Motor neuron (in vitro differentiated cells): ENCODE results near the gene GABRB3. TPM values are rescaled to one million over a fixed set of nuclear protein-coding genes. Genes with fewer than 3 reads are reported as not detected.

Source experiments
- ATAC-seq, 8 experiments: fragments of 200-7000 bp; cut with Tn5 transposase; replicated peaks in 6 of 8; 2 replicates each; pipeline ENCODE4 v1.8.0; 2021; ENCODE audit warnings: mild to moderate bottlenecking in 8 of 8, moderate library complexity in 8 of 8
- H3K27ac ChIP-seq, 2 donors: fragments of 250-450 bp; sonication (Bioruptor Pico); 2 replicates each; pipeline ENCODE4 v1.9.0; 2021; ENCODE audit warnings: antibody characterized with exemption in 2 of 2, mild to moderate bottlenecking in 2 of 2, moderate library complexity in 1 of 2
- H3K4me1 ChIP-seq, 2 donors: fragments of 250-450 bp; sonication (Bioruptor Pico); replicated peaks in 1 of 2; 2 replicates each; pipeline ENCODE4 v1.6.1; 2021; ENCODE audit warnings: antibody characterized with exemption in 2 of 2, mild to moderate bottlenecking in 2 of 2, moderate library complexity in 1 of 2
- H3K4me3 ChIP-seq, 5 donors: fragments of 250-450 bp; sonication (Bioruptor Pico); 2 replicates each; pipeline ENCODE4 v1.9.0; 2021; ENCODE audit warnings: antibody characterized with exemption in 5 of 5, mild to moderate bottlenecking in 5 of 5, moderate library complexity in 4 of 5
- WGBS, 10 experiments: fragments of 450-650 bp; shearing (Covaris generic); methylation state at CpG; one replicate each; pipeline ENCODE4 v1.0.0; 2022; 5-methylcytosine and 5-hydroxymethylcytosine counted together
- in situ Hi-C, 9 experiments: fragments of 400-800 bp; cut with MboI; loops; one replicate each; pipeline ENCODE4 v1.15.0; 2021; ENCODE audit warnings: low sequenced_read_pairs in 9 of 9, low pct_unique_long_range_greater_than_20kb in 2 of 9; ENCODE audit not compliant: unreplicated experiment in 9 of 9
- total RNA-seq, 8 experiments: library from RNA; unstranded; fragments of 300-600 nt; gene quantifications; 2 replicates each; pipeline versions ENCODE4 v1.2.3 to v1.2.4, GENCODE V29; 2022

The GABRB3 gene
- total RNA-seq, 8 experiments from 2014 or later, result 0.18 to 69.2 (median 36.6) TPM

GRCh38 chr15:26771168-26771567 lies 1.7 kb downstream of the GABRB3 start:
- 0 to 50% (median 7%) methylated on average over 1 to 10 of the region's 10 CpGs; no CpG with 5 or more reads in 1 of the 10 experiments for WGBS, 10 experiments
- ATAC-seq, result no peak
- no peak overlapping the region for H3K27ac ChIP-seq
- H3K4me1 ChIP-seq, result peaks cover 11 to 52% of the 10 kb centered on the region in 2 donors
- in situ Hi-C loops, result no loop called here
- peak overlapping the region; percentile 58 to 80 (median 60) for H3K4me3 ChIP-seq

- H3K4me3 ChIP-seq, result no peak overlapping the region
- 0 to 33% (median 5%) methylated on average over 1 to 5 of the region's 5 CpGs; no CpG with 5 or more reads in 1 of the 10 experiments for WGBS, 10 experiments
- peaks cover 15 to 52% of the 10 kb centered on the region in 2 donors for H3K4me1 ChIP-seq
- ATAC-seq, result peak in 7 of 8 experiments; percentile 21 to 69 (median 50)
- peak overlapping the region in 1 of 2 donors; percentile 24 for H3K27ac ChIP-seq
- in situ Hi-C loops, result no loop called here
Measured at GRCh38 chr15:26767169-26767670, 5.6 kb downstream of the GABRB3 start.

DNA sequence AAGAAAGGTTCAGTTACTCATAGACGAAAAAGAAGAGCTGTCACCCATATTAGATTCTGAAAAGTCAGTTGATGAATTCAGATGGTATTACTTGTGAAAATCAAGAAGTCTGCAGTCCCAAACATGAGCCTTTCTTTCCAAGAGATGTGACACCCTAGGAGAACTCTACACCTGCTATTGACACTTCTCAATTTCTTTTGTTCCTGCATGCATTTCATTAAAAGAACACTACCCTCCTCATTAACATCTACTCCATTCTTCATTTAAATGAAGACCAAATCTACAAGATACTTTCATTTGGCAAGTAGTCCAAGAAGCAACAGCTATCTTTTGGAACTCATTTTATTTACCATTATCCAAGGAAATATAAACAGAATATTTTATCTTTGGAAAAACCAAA lies 6.6 kb downstream of the GABRB3 start:
- H3K27ac ChIP-seq, result no peak overlapping the region
- WGBS, 10 experiments, result 0 to 86% (median 55%) methylated on average over 1 of the region's 1 CpG; no CpG with 5 or more reads in 3 of the 10 experiments
- peaks cover 15 to 52% of the 10 kb centered on the region in 2 donors for H3K4me1 ChIP-seq
- no peak overlapping the region for H3K4me3 ChIP-seq
- no peak for ATAC-seq
- in situ Hi-C loops, result no loop called here

- ATAC-seq, result no peak
- in situ Hi-C loops, result no loop called here
- 0 to 92% (median 80%) methylated on average over 1 to 5 of the region's 5 CpGs; no CpG with 5 or more reads in 1 of the 10 experiments for WGBS, 10 experiments
- H3K4me3 ChIP-seq, result no peak overlapping the region
- H3K27ac ChIP-seq, result no peak overlapping the region
- peaks cover 5 to 7% of the 10 kb centered on the region in 2 donors for H3K4me1 ChIP-seq
Measured at GRCh38 chr15:26759986-26760385, 12.9 kb downstream of the GABRB3 start.

GRCh38 chr15:26758079-26758478 lies 14.8 kb downstream of the GABRB3 start:
- Histone ChIP-seq H3K27ac (no peak overlapping the region), H3K4me1 (peaks cover 5 to 7% of the 10 kb centered on the region in 2 donors), H3K4me3 (no peak overlapping the region)
- 0 to 93% (median 55%) methylated on average over 1 to 4 of the region's 4 CpGs; no CpG with 5 or more reads in 1 of the 10 experiments for WGBS, 10 experiments
- ATAC-seq, result no peak
- in situ Hi-C loops, result no loop called here

- no peak overlapping the region for H3K27ac ChIP-seq
- H3K4me3 ChIP-seq, result no peak overlapping the region
- WGBS, 10 experiments, result 5 to 94% (median 67%) methylated on average over 1 to 8 of the region's 8 CpGs; no CpG with 5 or more reads in 1 of the 10 experiments
- no peak for ATAC-seq
- in situ Hi-C loops, result no loop called here
- H3K4me1 ChIP-seq, result no peaks in the 10 kb centered on the region
Measured at GRCh38 chr15:26757141-26757540, 15.7 kb downstream of the GABRB3 start.

DNA sequence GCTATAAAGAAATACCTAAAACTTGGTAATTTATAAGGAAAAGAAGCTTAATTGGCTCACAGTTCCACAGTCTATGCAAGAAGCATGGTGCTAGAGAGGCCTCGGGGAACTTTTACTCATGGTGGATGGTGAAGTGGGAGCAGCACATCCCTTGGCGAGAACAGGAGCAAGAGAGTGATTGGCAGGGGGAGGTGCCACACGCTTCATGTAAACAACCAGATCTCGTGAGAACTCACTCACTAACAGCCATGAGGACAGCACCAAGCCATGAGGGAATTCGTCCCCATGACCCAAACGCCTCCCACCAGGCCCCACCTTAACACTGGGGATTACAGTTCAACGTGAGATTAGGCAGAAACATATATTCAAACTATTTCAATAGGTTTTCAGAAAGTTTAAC lies 28.0 kb downstream of the GABRB3 start:
- H3K27ac ChIP-seq, result no peak overlapping the region
- H3K4me1 ChIP-seq, result no peaks in the 10 kb centered on the region
- H3K4me3 ChIP-seq, result no peak overlapping the region
- WGBS, 10 experiments, result 0 to 93% (median 90%) methylated on average over 2 to 7 of the region's 7 CpGs; no CpG with 5 or more reads in 1 of the 10 experiments
- in situ Hi-C loops, result no loop called here
- no peak for ATAC-seq

GRCh38 chr15:26739791-26740190 lies 33.1 kb downstream of the GABRB3 start:
- H3K4me1 ChIP-seq, result no peaks in the 10 kb centered on the region
- H3K27ac ChIP-seq, result no peak overlapping the region
- no peak for ATAC-seq
- H3K4me3 ChIP-seq, result no peak overlapping the region
- WGBS, 10 experiments, result 0 to 100% (median 71%) methylated on average over 1 to 7 of the region's 7 CpGs
- in situ Hi-C loops, result no loop called here

DNA sequence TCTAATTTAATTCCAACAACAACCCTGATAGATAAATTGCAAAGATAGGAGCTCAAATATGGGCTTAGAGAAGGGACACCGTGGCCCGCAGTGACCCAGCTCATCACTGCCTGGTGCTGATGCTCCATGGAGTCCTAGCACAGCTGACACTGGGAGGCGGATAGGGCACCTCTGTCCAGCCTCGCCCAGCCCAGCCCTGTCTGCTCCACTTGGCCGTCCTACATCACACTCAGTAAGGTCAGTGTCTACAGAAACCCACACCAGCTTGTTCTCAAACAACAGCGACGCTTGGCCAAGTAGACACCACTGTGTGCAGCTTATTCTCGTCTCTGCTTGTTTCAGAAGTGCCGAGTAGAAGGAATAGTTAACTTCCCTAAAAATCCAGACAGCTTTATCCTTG lies 33.9 kb downstream of the GABRB3 start:
- Histone ChIP-seq H3K4me1 (no peaks in the 10 kb centered on the region), H3K27ac (no peak overlapping the region), H3K4me3 (no peak overlapping the region)
- WGBS, 10 experiments, result 0 to 100% (median 95%) methylated on average over 1 to 9 of the region's 9 CpGs; no CpG with 5 or more reads in 2 of the 10 experiments
- in situ Hi-C loops, result no loop called here
- no peak for ATAC-seq

GRCh38 chr15:26736502-26737248 lies 36.2 kb downstream of the GABRB3 start:
- no peak overlapping the region for H3K4me3 ChIP-seq
- no peaks in the 10 kb centered on the region for H3K4me1 ChIP-seq
- WGBS, 10 experiments, result 10 to 86% (median 64%) methylated on average over 1 to 9 of the region's 11 CpGs; no CpG with 5 or more reads in 2 of the 10 experiments
- no peak overlapping the region for H3K27ac ChIP-seq
- in situ Hi-C loops, result no loop called here
- no peak for ATAC-seq

DNA sequence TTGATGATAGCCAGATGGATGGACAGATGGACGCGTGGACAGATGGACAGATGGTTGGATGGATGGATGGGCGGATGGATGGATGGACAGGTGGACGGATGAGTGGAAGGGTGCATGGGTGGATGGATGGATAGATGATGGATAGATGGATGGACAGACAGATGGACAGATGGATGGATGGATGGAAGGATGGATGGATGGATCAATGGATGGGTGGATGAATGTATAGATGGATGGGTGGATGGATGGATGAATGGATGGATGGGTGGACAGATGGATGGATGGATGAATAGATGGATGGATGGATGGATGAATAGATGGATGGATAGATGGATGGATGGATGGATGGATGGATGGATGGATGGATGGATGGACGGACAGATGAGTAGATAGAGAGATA lies 40.9 kb downstream of the GABRB3 start:
- Histone ChIP-seq H3K27ac (no peak overlapping the region), H3K4me3 (no peak overlapping the region), H3K4me1 (peaks cover 0 to 6% of the 10 kb centered on the region in 2 donors)
- ATAC-seq, result no peak
- in situ Hi-C loops, result no loop called here
- WGBS, 10 experiments, result 0 to 100% (median 84%) methylated on average over 3 to 5 of the region's 5 CpGs; no CpG with 5 or more reads in 1 of the 10 experiments

GRCh38 chr15:26729581-26729980 lies 43.3 kb downstream of the GABRB3 start:
- Histone ChIP-seq H3K4me3 (no peak overlapping the region), H3K4me1 (peaks cover 0 to 6% of the 10 kb centered on the region in 2 donors), H3K27ac (no peak overlapping the region)
- ATAC-seq, result no peak
- in situ Hi-C loops, result no loop called here

DNA sequence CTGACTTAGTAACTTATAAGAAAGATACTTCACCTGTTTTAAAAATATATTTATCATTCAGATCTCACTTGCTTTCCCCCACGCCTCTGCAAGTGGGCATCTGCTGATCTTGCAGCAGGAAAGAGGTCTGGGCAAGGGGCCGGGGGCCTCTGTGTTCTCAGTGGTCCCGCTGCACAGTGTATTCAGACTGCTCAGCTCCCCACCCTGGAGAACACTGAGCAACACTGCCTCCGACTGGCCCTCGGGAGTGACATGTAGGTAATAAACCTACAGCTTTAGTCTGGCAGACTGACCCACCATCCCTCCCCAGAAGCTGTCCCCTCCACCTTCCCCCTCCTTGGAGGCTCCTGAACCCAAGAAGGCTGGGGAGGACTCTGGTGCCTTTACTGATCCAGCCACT lies 43.8 kb downstream of the GABRB3 start:
- 77 to 88% methylated on average over 1 to 3 of the region's 5 CpGs; no CpG with 5 or more reads in 8 of the 10 experiments for WGBS, 10 experiments
- Histone ChIP-seq H3K27ac (no peak overlapping the region), H3K4me1 (peaks cover 0 to 6% of the 10 kb centered on the region in 2 donors), H3K4me3 (no peak overlapping the region)
- in situ Hi-C loops, result no loop called here
- no peak for ATAC-seq
